D341Med (cell line): Measurements from ENCODE around the gene DOC2A.
A peak's percentile ranks its signal among the peaks of the same experiment; 100 is the strongest.
"Not testable (repeated sequence)": the region's sequence is repeated elsewhere in the genome, so short reads cannot be mapped to it uniquely, and the experiment has no call there.

ENCODE experiments used
- DNase-seq: peaks from one replicate; pipeline ENCODE4 v3.0.0; 2012; ENCODE audit warnings: low spot score

Gene DOC2A

GRCh38 chr16:30027588-30028437 lies 17.0 kb upstream of the DOC2A start:
- DNase-seq: peak; percentile 86

- DNase-seq: no peak
Measured at GRCh38 chr16:30026449-30026848, 15.6 kb upstream of the DOC2A start.

- no peak for DNase-seq
Measured at GRCh38 chr16:30025574-30025973, 14.7 kb upstream of the DOC2A start.

GRCh38 chr16:30025156-30025555 lies 14.3 kb upstream of the DOC2A start:
- no peak for DNase-seq

GRCh38 chr16:30024451-30024850 lies 13.6 kb upstream of the DOC2A start:
- no peak for DNase-seq

GRCh38 chr16:30023586-30023985 lies 12.8 kb upstream of the DOC2A start:
- no peak for DNase-seq

GRCh38 chr16:30022887-30023286 lies 12.1 kb upstream of the DOC2A start, which contains the start of gene C16orf92:
TSS of gene C16orf92 (plus strand) at chr16:30023198. CDS start at chr16:30023341, 143 bp downstream.
- DNase-seq: no peak

GRCh38 chr16:30018731-30019158 lies 7.9 kb upstream of the DOC2A start:
- no peak for DNase-seq

GRCh38 chr16:30017937-30018336 lies 7.1 kb upstream of the DOC2A start:
- not testable (repeated sequence) for DNase-seq

- no peak for DNase-seq
Measured at GRCh38 chr16:30017277-30017656, 6.4 kb upstream of the DOC2A start.

- DNase-seq: no peak
Measured at GRCh38 chr16:30016555-30017276, 5.9 kb upstream of the DOC2A start.

GRCh38 chr16:30015450-30015849 lies 4.6 kb upstream of the DOC2A start:
- not testable (repeated sequence) for DNase-seq

GRCh38 chr16:30012598-30012997 lies 1.8 kb upstream of the DOC2A start:
- DNase-seq: not testable (repeated sequence)

GRCh38 chr16:30011714-30012504 lies 1.1 kb upstream of the DOC2A start:
- no peak for DNase-seq

GRCh38 chr16:30009990-30010843 lies 610 bp downstream of the DOC2A start:
- no peak for DNase-seq

GRCh38 chr16:30009085-30009862 lies 1.6 kb downstream of the DOC2A start:
- no peak for DNase-seq

GRCh38 chr16:30007378-30007895 lies 3.4 kb downstream of the DOC2A start:
- no peak for DNase-seq

GRCh38 chr16:30006659-30007377 lies 4.0 kb downstream of the DOC2A start:
- no peak for DNase-seq

- DNase-seq: no peak
Measured at GRCh38 chr16:30006095-30006473, 4.7 kb downstream of the DOC2A start.
